HEK293 (cell line): ENCODE measurements around the gene SPTBN1.
A peak's percentile ranks its signal among the peaks of the same experiment; 100 is the strongest.

ENCODE experiments used
- CTCF ChIA-PET: fragments of 350-600 bp; formaldehyde crosslinking; extraction: SDS; loops from one replicate; lab custom pipeline; 2021; ENCODE audit warnings: antibody characterized with exemption; lab: Yijun Ruan, JAX
- POLR2A ChIA-PET: fragments of 300-600 bp; formaldehyde crosslinking; extraction: SDS; loops from one replicate; lab custom pipeline; 2020; ENCODE audit warnings: antibody characterized with exemption, inconsistent platforms; lab: Yijun Ruan, JAX
- H3K27ac ChIP-seq: fragments of 200-500 bp; sonication (Bioruptor generic); 2 replicates; pipeline ENCODE4 v1.5.1; 2014; ENCODE audit warnings: low read depth, low read length, control low read depth, inconsistent platforms; ENCODE audit errors: extremely low read depth
- H3K36me3 ChIP-seq, 2 experiments: fragments of 200-500 bp in 1 of 2; sonication (Bioruptor generic) in 1 of 2; 1 replicate in 1 of 2; 2 replicates in 1 of 2; pipeline ENCODE4 v1.5.1; 2014 to 2017; ENCODE audit warnings: inconsistent platforms in 2 of 2, low read length in 2 of 2; ENCODE audit not compliant: control insufficient read depth in 2 of 2, insufficient read depth in 1 of 2
- H3K4me1 ChIP-seq: fragments of 200-500 bp; sonication (Bioruptor generic); 2 replicates; pipeline ENCODE4 v1.5.1; 2014; ENCODE audit warnings: mild to moderate bottlenecking, low read length, inconsistent platforms; ENCODE audit not compliant: control insufficient read depth, insufficient read depth
- H3K4me3 ChIP-seq: 2 replicates; pipeline ENCODE4 v1.5.1; 2011; ENCODE audit warnings: low read depth, mild to moderate bottlenecking, control low read depth, low read length, moderate library complexity
- H3K9me3 ChIP-seq: fragments of 200-500 bp; sonication (Bioruptor generic); 2 replicates; pipeline ENCODE4 v1.5.1; 2014; ENCODE audit warnings: low read depth, low read length, inconsistent platforms; ENCODE audit not compliant: control insufficient read depth, insufficient read depth
- BCL11A ChIP-seq: fragments of 450-650 bp; formaldehyde crosslinking; IDR thresholded peaks from 2 replicates; pipeline ENCODE4 v1.5.1; 2016; ENCODE audit warnings: low read depth, missing biosample characterization, missing genetic modification characterization
- HOXC10 ChIP-seq: sonication (generic); formaldehyde crosslinking; IDR thresholded peaks from 2 replicates; pipeline ENCODE4 v1.8.1; 2023; ENCODE audit warnings: mild to moderate bottlenecking, missing genetic modification reagents
- SP7 ChIP-seq: fragments of 450-650 bp; formaldehyde crosslinking; IDR thresholded peaks from 2 replicates; pipeline ENCODE4 v1.5.1; 2016; ENCODE audit warnings: missing biosample characterization, missing genetic modification characterization
- TSHZ1 ChIP-seq: fragments of 450-650 bp; formaldehyde crosslinking; IDR thresholded peaks from 2 replicates; pipeline ENCODE4 v1.5.1; 2016; ENCODE audit warnings: missing biosample characterization, missing genetic modification characterization, borderline replicate concordance
- ZBTB8A ChIP-seq: fragments of 450-650 bp; formaldehyde crosslinking; IDR thresholded peaks from 2 replicates; pipeline ENCODE4 v1.5.1; 2016; ENCODE audit warnings: missing biosample characterization, missing genetic modification characterization
- ZFP41 ChIP-seq: fragments of 450-650 bp; formaldehyde crosslinking; IDR thresholded peaks from 2 replicates; pipeline ENCODE4 v1.5.1; 2016; ENCODE audit warnings: missing biosample characterization, missing genetic modification characterization, borderline replicate concordance
- ZNF10 ChIP-seq: fragments of 450-650 bp; formaldehyde crosslinking; IDR thresholded peaks from 2 replicates; pipeline ENCODE4 v1.5.1; 2017; ENCODE audit warnings: missing biosample characterization, missing genetic modification characterization
- ZNF138 ChIP-seq: fragments of 450-650 bp; formaldehyde crosslinking; IDR thresholded peaks from 2 replicates; pipeline ENCODE4 v1.5.1; 2016; ENCODE audit warnings: missing biosample characterization, missing genetic modification characterization, borderline replicate concordance
- ZNF148 ChIP-seq: fragments of 450-650 bp; formaldehyde crosslinking; IDR thresholded peaks from 2 replicates; pipeline ENCODE4 v1.5.0; 2017; ENCODE audit warnings: missing biosample characterization, missing genetic modification characterization, borderline replicate concordance
- ZNF23 ChIP-seq: fragments of 450-650 bp; formaldehyde crosslinking; IDR thresholded peaks from 2 replicates; pipeline ENCODE4 v1.5.1; 2016; ENCODE audit warnings: missing biosample characterization, missing genetic modification characterization, borderline replicate concordance
- ZNF341 ChIP-seq: fragments of 450-650 bp; formaldehyde crosslinking; IDR thresholded peaks from 2 replicates; pipeline ENCODE4; 2016; ENCODE audit warnings: low read depth, missing biosample characterization, missing genetic modification characterization
- ZNF391 ChIP-seq: fragments of 450-650 bp; formaldehyde crosslinking; IDR thresholded peaks from 2 replicates; pipeline ENCODE4 v1.5.1; 2016; ENCODE audit warnings: low read depth, missing biosample characterization, missing genetic modification characterization, borderline replicate concordance
- ZNF48 ChIP-seq: fragments of 450-650 bp; formaldehyde crosslinking; IDR thresholded peaks from 2 replicates; pipeline ENCODE4 v1.5.1; 2016; ENCODE audit warnings: missing biosample characterization, missing genetic modification characterization
- ZNF555 ChIP-seq: fragments of 450-650 bp; formaldehyde crosslinking; conservative IDR thresholded peaks from 2 replicates; pipeline ENCODE4 v1.5.1; 2017; ENCODE audit warnings: missing biosample characterization, mild to moderate bottlenecking, missing genetic modification characterization, inconsistent platforms
- ZNF585B ChIP-seq: fragments of 450-650 bp; formaldehyde crosslinking; IDR thresholded peaks from 2 replicates; pipeline ENCODE4 v1.5.1; 2016; ENCODE audit warnings: missing biosample characterization, missing genetic modification characterization
- ZNF600 ChIP-seq: fragments of 450-650 bp; formaldehyde crosslinking; IDR thresholded peaks from 2 replicates; pipeline ENCODE4 v1.5.1; 2016; ENCODE audit warnings: missing biosample characterization, missing genetic modification characterization
- ZNF623 ChIP-seq: fragments of 450-650 bp; formaldehyde crosslinking; IDR thresholded peaks from 2 replicates; pipeline ENCODE4 v1.5.1; 2016; ENCODE audit warnings: missing biosample characterization, missing genetic modification characterization
- ZNF76 ChIP-seq: fragments of 450-650 bp; formaldehyde crosslinking; IDR thresholded peaks from 2 replicates; pipeline ENCODE4; 2016; ENCODE audit warnings: low read depth, missing biosample characterization, missing genetic modification characterization, borderline replicate concordance
- ZNF791 ChIP-seq: fragments of 450-650 bp; formaldehyde crosslinking; IDR thresholded peaks from 2 replicates; pipeline ENCODE4 v1.5.1; 2016; ENCODE audit warnings: missing biosample characterization, missing genetic modification characterization
- TF ChIP-seq, protein P1 (sequence below): fragments of 450-650 bp; formaldehyde crosslinking; IDR thresholded peaks from 2 replicates; pipeline ENCODE4 v1.5.1; 2016; ENCODE audit warnings: missing biosample characterization, missing genetic modification characterization
- TF ChIP-seq, protein P2 (sequence below): fragments of 450-650 bp; formaldehyde crosslinking; IDR thresholded peaks from 2 replicates; pipeline ENCODE4 v1.5.1; 2016; ENCODE audit warnings: missing biosample characterization, missing genetic modification characterization, low read depth
- TF ChIP-seq, protein P3 (sequence below): fragments of 450-650 bp; formaldehyde crosslinking; IDR thresholded peaks from 2 replicates; pipeline ENCODE4 v1.5.1; 2016; ENCODE audit warnings: missing biosample characterization, missing genetic modification characterization
- TF ChIP-seq, protein P4 (sequence below): fragments of 450-650 bp; formaldehyde crosslinking; IDR thresholded peaks from 2 replicates; pipeline ENCODE4 v1.5.1; 2016; ENCODE audit warnings: missing biosample characterization, missing genetic modification characterization

Gene SPTBN1

GRCh38 chr2:54557601-54558187, 101.6 kb downstream of the SPTBN1 start:
- CTCF ChIA-PET, result interaction anchor here (0.8 to 3.0 kb wide), 2 partner anchors 12 to 35 kb away, joined by 3 to 24 read pairs; no protein-coding TSS in a partner anchor
- H3K9me3 ChIP-seq, result no peaks in the 10 kb centered on the region
- POLR2A ChIA-PET, result interaction anchor here (0.7 to 3.0 kb wide), 10 partner anchors 14 to 493 kb away, joined by 3 to 48 read pairs (median 4); partner anchors contain the start of gene RTN4
- peaks cover 5% of the 10 kb centered on the region for H3K4me1 ChIP-seq
- peak overlapping the region; percentile 96 for H3K27ac ChIP-seq
- no peaks in the 10 kb centered on the region for H3K36me3 ChIP-seq
- peak overlapping the region; percentile 76 for H3K4me3 ChIP-seq
- TF ChIP-seq, protein P1, sequence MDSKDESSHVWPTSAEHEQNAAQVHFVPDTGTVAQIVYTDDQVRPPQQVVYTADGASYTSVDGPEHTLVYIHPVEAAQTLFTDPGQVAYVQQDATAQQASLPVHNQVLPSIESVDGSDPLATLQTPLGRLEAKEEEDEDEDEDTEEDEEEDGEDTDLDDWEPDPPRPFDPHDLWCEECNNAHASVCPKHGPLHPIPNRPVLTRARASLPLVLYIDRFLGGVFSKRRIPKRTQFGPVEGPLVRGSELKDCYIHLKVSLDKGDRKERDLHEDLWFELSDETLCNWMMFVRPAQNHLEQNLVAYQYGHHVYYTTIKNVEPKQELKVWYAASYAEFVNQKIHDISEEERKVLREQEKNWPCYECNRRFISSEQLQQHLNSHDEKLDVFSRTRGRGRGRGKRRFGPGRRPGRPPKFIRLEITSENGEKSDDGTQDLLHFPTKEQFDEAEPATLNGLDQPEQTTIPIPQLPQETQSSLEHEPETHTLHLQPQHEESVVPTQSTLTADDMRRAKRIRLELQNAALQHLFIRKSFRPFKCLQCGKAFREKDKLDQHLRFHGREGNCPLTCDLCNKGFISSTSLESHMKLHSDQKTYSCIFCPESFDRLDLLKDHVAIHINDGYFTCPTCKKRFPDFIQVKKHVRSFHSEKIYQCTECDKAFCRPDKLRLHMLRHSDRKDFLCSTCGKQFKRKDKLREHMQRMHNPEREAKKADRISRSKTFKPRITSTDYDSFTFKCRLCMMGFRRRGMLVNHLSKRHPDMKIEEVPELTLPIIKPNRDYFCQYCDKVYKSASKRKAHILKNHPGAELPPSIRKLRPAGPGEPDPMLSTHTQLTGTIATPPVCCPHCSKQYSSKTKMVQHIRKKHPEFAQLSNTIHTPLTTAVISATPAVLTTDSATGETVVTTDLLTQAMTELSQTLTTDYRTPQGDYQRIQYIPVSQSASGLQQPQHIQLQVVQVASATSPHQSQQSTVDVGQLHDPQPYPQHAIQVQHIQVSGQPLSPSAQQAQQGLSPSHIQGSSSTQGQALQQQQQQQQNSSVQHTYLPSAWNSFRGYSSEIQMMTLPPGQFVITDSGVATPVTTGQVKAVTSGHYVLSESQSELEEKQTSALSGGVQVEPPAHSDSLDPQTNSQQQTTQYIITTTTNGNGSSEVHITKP (tag by site-specific recombination), result 0 out of 2 replicates have a peak, but pooled peaks have one; percentile 34
- TF ChIP-seq TSHZ1 (tag by site-specific recombination), result 0 out of 2 replicates have a peak, but pooled peaks have one; percentile 32
- TF ChIP-seq, protein P2, sequence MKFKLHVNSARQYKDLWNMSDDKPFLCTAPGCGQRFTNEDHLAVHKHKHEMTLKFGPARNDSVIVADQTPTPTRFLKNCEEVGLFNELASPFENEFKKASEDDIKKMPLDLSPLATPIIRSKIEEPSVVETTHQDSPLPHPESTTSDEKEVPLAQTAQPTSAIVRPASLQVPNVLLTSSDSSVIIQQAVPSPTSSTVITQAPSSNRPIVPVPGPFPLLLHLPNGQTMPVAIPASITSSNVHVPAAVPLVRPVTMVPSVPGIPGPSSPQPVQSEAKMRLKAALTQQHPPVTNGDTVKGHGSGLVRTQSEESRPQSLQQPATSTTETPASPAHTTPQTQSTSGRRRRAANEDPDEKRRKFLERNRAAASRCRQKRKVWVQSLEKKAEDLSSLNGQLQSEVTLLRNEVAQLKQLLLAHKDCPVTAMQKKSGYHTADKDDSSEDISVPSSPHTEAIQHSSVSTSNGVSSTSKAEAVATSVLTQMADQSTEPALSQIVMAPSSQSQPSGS, result no peak
- TF ChIP-seq HOXC10 (CRISPR knock-in tag), result 0 out of 2 replicates have a peak, but pooled peaks have one; percentile 75
- TF ChIP-seq ZFP41, result no peak
- 0 out of 2 replicates have a peak, but pooled peaks have one; percentile 36 for TF ChIP-seq ZNF10
- TF ChIP-seq ZNF623, result no peak
- peak; percentile 44 for TF ChIP-seq SP7 (tag by site-specific recombination)
- TF ChIP-seq ZNF148 (tag by site-specific recombination), result no peak
- TF ChIP-seq, protein P3, sequence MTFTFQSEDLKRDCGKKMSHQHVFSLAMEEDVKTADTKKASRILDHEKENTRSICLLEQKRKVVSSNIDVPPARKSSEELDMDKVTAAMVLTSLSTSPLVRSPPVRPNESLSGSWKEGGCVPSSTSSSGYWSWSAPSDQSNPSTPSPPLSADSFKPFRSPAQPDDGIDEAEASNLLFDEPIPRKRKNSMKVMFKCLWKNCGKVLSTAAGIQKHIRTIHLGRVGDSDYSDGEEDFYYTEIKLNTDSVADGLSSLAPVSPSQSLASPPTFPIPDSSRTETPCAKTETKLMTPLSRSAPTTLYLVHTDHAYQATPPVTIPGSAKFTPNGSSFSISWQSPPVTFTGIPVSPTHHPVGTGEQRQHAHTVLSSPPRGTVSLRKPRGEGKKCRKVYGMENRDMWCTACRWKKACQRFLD, result no peak
- no peak for TF ChIP-seq ZNF23 (tag by site-specific recombination)
- TF ChIP-seq ZNF555 (tag by site-specific recombination), result no peak
- peak; percentile 94 for TF ChIP-seq ZNF76 (tag by site-specific recombination)
- no peak for TF ChIP-seq ZNF791 (tag by site-specific recombination)
- no peak for TF ChIP-seq ZNF138
- TF ChIP-seq, protein P4, sequence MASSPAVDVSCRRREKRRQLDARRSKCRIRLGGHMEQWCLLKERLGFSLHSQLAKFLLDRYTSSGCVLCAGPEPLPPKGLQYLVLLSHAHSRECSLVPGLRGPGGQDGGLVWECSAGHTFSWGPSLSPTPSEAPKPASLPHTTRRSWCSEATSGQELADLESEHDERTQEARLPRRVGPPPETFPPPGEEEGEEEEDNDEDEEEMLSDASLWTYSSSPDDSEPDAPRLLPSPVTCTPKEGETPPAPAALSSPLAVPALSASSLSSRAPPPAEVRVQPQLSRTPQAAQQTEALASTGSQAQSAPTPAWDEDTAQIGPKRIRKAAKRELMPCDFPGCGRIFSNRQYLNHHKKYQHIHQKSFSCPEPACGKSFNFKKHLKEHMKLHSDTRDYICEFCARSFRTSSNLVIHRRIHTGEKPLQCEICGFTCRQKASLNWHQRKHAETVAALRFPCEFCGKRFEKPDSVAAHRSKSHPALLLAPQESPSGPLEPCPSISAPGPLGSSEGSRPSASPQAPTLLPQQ (tag by site-specific recombination), result no peak
- peak; percentile 62; the same call in 1 of the 2 replicates for TF ChIP-seq ZNF600 (tag by site-specific recombination)
- TF ChIP-seq ZNF391, result no peak
- TF ChIP-seq ZNF341 (tag by site-specific recombination), result peak; percentile 56; the same call in 1 of the 2 replicates
- no peak for TF ChIP-seq BCL11A (tag by site-specific recombination)
- no peak for TF ChIP-seq ZNF585B (tag by site-specific recombination)
- no peak for TF ChIP-seq ZNF48 (tag by site-specific recombination)
- peak; percentile 38; the same call in 1 of the 2 replicates for TF ChIP-seq ZBTB8A (tag by site-specific recombination)
